HG03342 (cell line): ENCODE results near the gene SIPA1L3.

Experiments
- ATAC-seq: cut with Tn5 transposase; IDR thresholded peaks from one replicate; pipeline ENCODE4 v1.9.1; 2021; ENCODE audit warnings: mild to moderate bottlenecking, moderate library complexity; ENCODE audit not compliant: unreplicated experiment

The SIPA1L3 gene

GRCh38 chr19:38173291-38174041, 266.5 kb downstream of the SIPA1L3 start:
- ATAC-seq = no peak

- no peak for ATAC-seq
Measured at GRCh38 chr19:38175422-38175821, 268.4 kb downstream of the SIPA1L3 start.

- ATAC-seq = no peak
Measured at GRCh38 chr19:38180071-38180470, 273.1 kb downstream of the SIPA1L3 start.

GRCh38 chr19:38182536-38183210, 275.7 kb downstream of the SIPA1L3 start:
- no peak for ATAC-seq

- ATAC-seq = no peak
Measured at GRCh38 chr19:38183251-38183897, 276.4 kb downstream of the SIPA1L3 start.

- ATAC-seq = no peak
Measured at GRCh38 chr19:38184815-38185214, 277.8 kb downstream of the SIPA1L3 start.

GRCh38 chr19:38185562-38185961, 278.6 kb downstream of the SIPA1L3 start:
- no peak for ATAC-seq

- ATAC-seq = no peak
Measured at GRCh38 chr19:38190061-38190460, 283.1 kb downstream of the SIPA1L3 start.

- ATAC-seq = no peak
Measured at GRCh38 chr19:38190793-38191192, 283.8 kb downstream of the SIPA1L3 start.

- no peak for ATAC-seq
Measured at GRCh38 chr19:38191747-38192146, 284.7 kb downstream of the SIPA1L3 start.

- ATAC-seq = no peak
Measured at GRCh38 chr19:38193445-38193844, 286.4 kb downstream of the SIPA1L3 start.

- ATAC-seq = no peak
Measured at GRCh38 chr19:38194061-38194701, 287.2 kb downstream of the SIPA1L3 start.

- no peak for ATAC-seq
Measured at GRCh38 chr19:38195237-38195636, 288.2 kb downstream of the SIPA1L3 start.

GRCh38 chr19:38196245-38196837, 289.3 kb downstream of the SIPA1L3 start:
- ATAC-seq = no peak

- ATAC-seq = no peak
Measured at GRCh38 chr19:38196948-38197656, 290.1 kb downstream of the SIPA1L3 start.

- ATAC-seq = no peak
Measured at GRCh38 chr19:38197937-38198704, 291.1 kb downstream of the SIPA1L3 start.

GRCh38 chr19:38199340-38199739, 292.3 kb downstream of the SIPA1L3 start:
- no peak for ATAC-seq

GRCh38 chr19:38201731-38202130, 294.7 kb downstream of the SIPA1L3 start:
- no peak for ATAC-seq

- no peak for ATAC-seq
Measured at GRCh38 chr19:38202504-38202903, 295.5 kb downstream of the SIPA1L3 start.

- ATAC-seq = no peak
Measured at GRCh38 chr19:38203197-38203596, 296.2 kb downstream of the SIPA1L3 start.
